BE2C (cell line): ENCODE results near the gene FFAR3.

Experiments
- DNase-seq: peaks from one replicate; pipeline ENCODE4 v3.0.0-alpha.2; 2020
- H3K27me3 ChIP-seq: fragments of 250-450 bp; sonication (Bioruptor Pico); 2 replicates; pipeline ENCODE4 v1.5.1; 2020; ENCODE audit warnings: mild to moderate bottlenecking
- H3K36me3 ChIP-seq: fragments of 250-450 bp; sonication (Bioruptor Pico); 2 replicates; pipeline ENCODE4 v1.5.1; 2020; ENCODE audit warnings: mild to moderate bottlenecking
- H3K4me1 ChIP-seq: fragments of 250-450 bp; sonication (Bioruptor Pico); 2 replicates; pipeline ENCODE4 v1.5.1; 2020
- H3K4me3 ChIP-seq: 2 replicates; pipeline ENCODE4 v1.5.1; 2011; ENCODE audit warnings: low read depth, low read length
- H3K9me3 ChIP-seq: fragments of 250-450 bp; sonication (Bioruptor Pico); 2 replicates; pipeline ENCODE4 v1.5.1; 2020
- TF ChIP-seq, protein P1 (sequence below): IDR thresholded peaks from 2 replicates; pipeline ENCODE4 v1.5.1; 2012; ENCODE audit warnings: mild to moderate bottlenecking, low read depth, low read length

Gene FFAR3

DNA sequence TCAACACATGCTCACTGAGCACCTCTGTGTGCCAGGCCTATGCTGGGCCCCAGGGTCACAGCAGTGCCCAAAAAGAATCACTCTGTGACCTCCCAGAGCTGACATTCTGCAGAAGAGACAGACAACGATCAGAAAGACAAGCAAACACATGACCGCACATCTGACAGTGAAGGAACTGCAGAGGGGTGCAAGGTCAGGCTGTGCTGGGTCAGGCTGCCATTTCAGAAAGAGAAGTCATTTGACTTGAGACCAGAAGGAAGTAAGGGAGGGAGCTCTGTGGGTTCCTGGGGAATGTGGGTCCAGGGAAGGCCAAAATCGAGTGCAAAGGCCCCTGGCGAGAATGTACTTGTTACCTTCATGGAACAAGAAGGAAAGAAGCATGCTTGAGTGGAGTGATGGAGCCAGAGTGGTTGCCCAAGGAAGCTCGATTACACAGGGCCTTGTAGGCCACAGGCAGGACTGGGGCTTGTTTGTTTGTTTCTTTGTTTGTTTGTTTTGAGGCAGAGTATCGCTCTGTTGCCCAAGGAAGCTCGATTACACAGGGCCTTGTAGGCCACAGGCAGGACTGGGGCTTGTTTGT is 40.7 kb upstream of the FFAR3 start:
- no peaks in the 10 kb centered on the region for H3K27me3 ChIP-seq
- TF ChIP-seq, protein P1, sequence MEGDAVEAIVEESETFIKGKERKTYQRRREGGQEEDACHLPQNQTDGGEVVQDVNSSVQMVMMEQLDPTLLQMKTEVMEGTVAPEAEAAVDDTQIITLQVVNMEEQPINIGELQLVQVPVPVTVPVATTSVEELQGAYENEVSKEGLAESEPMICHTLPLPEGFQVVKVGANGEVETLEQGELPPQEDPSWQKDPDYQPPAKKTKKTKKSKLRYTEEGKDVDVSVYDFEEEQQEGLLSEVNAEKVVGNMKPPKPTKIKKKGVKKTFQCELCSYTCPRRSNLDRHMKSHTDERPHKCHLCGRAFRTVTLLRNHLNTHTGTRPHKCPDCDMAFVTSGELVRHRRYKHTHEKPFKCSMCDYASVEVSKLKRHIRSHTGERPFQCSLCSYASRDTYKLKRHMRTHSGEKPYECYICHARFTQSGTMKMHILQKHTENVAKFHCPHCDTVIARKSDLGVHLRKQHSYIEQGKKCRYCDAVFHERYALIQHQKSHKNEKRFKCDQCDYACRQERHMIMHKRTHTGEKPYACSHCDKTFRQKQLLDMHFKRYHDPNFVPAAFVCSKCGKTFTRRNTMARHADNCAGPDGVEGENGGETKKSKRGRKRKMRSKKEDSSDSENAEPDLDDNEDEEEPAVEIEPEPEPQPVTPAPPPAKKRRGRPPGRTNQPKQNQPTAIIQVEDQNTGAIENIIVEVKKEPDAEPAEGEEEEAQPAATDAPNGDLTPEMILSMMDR: no peak
- H3K4me3 ChIP-seq: no peak overlapping the region
- H3K4me1 ChIP-seq: no peaks in the 10 kb centered on the region
- H3K36me3 ChIP-seq: no peaks in the 10 kb centered on the region
- H3K9me3 ChIP-seq: no peaks in the 10 kb centered on the region; the same call in 1 of the 2 replicates
- no peak for DNase-seq

DNA sequence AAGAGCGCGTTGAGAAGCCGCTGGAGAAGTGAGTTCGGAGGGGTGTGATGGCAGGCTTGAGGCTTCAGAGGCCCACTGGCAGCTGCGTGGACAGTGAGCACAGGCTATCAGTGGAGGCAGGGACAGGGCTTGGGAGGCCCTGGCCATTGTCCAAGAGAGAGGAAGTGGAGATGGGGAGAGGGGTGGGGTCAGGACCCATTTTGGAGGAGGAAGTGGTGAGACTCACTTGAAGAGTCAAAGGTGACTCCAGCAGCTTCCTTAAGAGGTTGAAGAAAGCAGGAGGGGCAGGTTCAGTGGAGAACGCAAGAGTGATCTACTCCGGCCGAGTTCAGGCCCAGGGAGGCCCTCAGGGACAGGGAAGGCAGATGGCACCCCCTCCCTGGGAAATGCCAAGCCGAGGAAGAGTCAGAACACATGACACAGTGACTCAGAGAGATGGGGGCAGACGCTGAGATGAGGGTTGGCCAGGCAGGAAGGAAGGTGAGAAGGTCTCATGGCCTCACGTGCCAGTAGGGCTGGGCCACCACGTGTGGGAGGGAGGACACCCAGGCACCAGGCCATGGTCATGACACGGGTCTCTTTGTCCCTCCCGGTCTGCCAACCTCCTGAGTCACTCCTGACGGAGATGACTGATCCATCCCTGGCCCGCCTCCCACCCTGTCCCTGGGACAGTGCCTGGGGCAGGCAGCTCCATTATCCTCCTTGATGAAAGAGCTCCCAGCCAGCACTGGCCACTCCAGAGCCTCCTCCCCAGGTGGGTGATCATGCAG is 39.4 kb upstream of the FFAR3 start:
- Histone ChIP-seq H3K36me3 (no peaks in the 10 kb centered on the region), H3K27me3 (no peaks in the 10 kb centered on the region), H3K4me1 (no peaks in the 10 kb centered on the region), H3K9me3 (no peaks in the 10 kb centered on the region; the same call in 1 of the 2 replicates), H3K4me3 (no peak overlapping the region)
- TF ChIP-seq, protein P1: no peak
- DNase-seq: no peak

DNA sequence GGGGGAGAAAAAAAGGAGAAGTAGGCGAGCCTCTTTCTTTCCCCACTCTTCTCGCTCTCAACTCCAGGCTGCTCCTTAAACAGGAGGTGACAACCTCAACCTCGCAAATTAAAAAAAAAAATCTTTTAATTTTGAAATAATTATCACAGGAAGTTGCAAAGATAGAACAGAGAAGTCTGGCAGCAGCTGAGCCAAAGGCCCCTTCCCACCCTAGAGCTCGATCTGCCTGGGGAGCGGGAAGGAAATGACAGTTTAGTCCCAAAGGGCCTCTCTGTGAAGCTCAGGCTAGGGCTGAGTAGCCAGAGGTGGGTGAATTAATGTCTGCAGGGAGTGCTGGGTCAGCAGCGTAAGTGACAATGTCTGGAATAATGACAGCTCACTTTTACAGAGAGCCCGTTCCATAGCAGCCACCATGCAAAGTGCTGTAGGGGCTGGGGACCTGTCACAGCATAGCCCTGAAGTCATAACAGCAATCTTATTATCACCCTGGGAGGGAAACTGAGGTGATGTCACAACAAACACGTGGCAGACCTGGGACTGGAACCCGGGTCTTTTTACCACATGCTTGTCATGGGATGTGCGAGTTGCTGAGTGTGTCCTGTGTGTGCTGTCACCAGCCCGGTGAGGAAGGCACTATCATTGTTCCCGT is 38.1 kb upstream of the FFAR3 start:
- TF ChIP-seq, protein P1: no peak
- no peaks in the 10 kb centered on the region; the same call in 1 of the 2 replicates for H3K9me3 ChIP-seq
- no peak overlapping the region for H3K4me3 ChIP-seq
- H3K36me3 ChIP-seq: no peaks in the 10 kb centered on the region
- DNase-seq: no peak
- H3K4me1 ChIP-seq: no peaks in the 10 kb centered on the region
- H3K27me3 ChIP-seq: no peaks in the 10 kb centered on the region

DNA sequence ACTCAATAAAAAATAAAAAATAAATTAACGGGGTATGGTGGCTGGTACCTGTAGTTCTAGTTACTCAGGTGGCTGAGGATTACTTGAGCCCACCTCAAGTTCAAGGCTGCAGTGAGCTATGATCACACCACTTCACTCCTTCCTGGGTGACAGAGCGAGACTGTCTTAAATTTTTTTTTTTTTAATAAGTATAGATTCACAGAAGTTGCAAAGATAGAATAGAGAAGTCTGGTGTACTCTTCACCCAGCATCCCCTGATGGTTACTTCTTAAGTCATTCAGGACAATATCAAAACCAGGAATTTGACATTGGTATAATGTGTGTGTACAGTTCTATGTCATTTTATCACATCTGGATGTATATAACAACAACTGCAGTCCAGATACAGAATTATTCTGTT is 37.0 kb upstream of the FFAR3 start:
- no peak overlapping the region for H3K4me3 ChIP-seq
- no peaks in the 10 kb centered on the region for H3K4me1 ChIP-seq
- TF ChIP-seq, protein P1: no peak
- H3K27me3 ChIP-seq: peaks cover 3% of the 10 kb centered on the region; the same call in 1 of the 2 replicates
- DNase-seq: no peak
- no peaks in the 10 kb centered on the region; the same call in 1 of the 2 replicates for H3K9me3 ChIP-seq
- no peaks in the 10 kb centered on the region for H3K36me3 ChIP-seq

DNA sequence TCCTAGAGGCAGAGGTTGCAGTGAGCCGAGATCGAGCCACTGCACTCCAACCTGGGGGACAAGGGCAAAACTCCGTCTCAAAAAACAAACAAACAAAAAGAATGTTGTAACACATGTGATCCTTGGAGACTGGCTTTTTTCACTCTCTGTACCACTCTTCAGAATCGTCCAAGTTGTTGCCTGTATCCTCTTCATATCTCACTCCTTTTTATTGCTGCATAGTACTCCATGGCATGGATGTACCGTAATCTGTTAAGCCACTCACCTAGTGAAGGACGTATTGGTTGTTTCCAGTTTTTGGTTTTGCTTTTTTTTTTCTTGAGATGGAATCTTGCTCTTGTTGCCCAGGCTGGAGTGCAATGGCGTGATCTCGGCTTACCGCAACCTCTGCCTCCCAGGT is 36.2 kb upstream of the FFAR3 start:
- Histone ChIP-seq H3K36me3 (no peaks in the 10 kb centered on the region), H3K4me1 (no peaks in the 10 kb centered on the region), H3K27me3 (peaks cover 3% of the 10 kb centered on the region), H3K4me3 (no peak overlapping the region), H3K9me3 (no peaks in the 10 kb centered on the region; the same call in 1 of the 2 replicates)
- no peak for DNase-seq
- TF ChIP-seq, protein P1: no peak

DNA sequence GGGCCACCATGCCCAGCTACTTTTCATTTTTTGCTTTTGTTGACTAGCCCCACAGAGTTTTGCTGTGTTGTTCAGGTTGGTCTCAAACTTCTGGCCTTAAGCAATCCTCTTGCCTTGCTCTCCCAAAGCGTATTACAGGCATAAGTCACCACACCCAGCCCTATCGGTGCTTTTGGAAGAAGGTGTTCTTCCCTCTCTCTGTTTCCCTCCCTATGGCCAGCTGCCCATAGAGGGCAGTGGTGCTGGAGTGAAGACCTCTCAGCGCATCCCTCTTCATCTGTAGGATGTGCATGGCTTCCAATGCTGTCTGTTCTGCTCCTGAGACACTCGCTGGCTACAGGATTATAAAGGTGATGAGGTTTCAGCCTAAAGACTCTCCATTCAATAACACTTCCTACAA is 30.6 kb upstream of the FFAR3 start:
- H3K36me3 ChIP-seq: no peaks in the 10 kb centered on the region
- H3K27me3 ChIP-seq: peaks cover 3% of the 10 kb centered on the region
- H3K4me3 ChIP-seq: no peak overlapping the region
- H3K4me1 ChIP-seq: no peaks in the 10 kb centered on the region
- TF ChIP-seq, protein P1: peak; percentile 64
- H3K9me3 ChIP-seq: no peaks in the 10 kb centered on the region
- DNase-seq: no peak
